Stromal cell of bone marrow (primary cell): ENCODE data around the gene TBC1D3D.
"Not testable (repeated sequence)": the region's sequence is repeated elsewhere in the genome, so short reads cannot be mapped to it uniquely, and the experiment has no call there.

Experiments
- DNase-seq: peaks from one replicate; pipeline ENCODE4 v3.0.0-alpha.2; 2012; ENCODE audit warnings: low read depth

The TBC1D3D gene

GRCh38 chr17:38003676-38004075, at the start of gene TBC1D3D:
Gene TBC1D3D (plus strand): TSS chr17:38003976. CDS start chr17:38005561, 1,585 bp downstream.
- not testable (repeated sequence) for DNase-seq

DNA sequence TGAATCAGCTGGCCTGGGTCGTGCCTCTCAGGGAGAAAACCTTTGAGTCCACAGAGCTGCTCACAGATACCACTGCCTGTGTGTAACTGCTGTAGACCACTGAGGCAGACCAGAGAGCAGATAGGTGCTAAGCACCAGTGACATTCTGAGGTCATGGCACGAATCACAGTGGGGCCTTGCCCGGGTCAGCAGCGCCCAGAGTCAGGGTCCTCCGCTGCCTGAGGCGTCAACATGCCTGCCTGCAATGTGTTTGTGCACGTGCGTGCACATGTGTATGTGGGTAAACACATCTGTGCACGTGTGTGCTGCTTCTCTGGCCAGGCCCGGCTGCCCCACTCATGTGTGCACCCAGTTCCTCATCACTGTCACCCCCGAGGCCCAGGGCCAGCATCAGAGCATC, 14.8 kb upstream of the TBC1D3D start, which contains the start of gene TBC1D3L:
Gene TBC1D3L (minus strand): TSS at position 101 of the 400 bp plus-strand sequence. CDS start 1,540 bp downstream, outside the sequence.
- DNase-seq: not testable (repeated sequence)
